ENCODE measurements around the gene PGBD2.

The PGBD2 gene

GRCh38 chr1:248894837-248895236 is 11.2 kb upstream of the PGBD2 start:
- Histone ChIP-seq H3K9me3 (ENCODE audit: low read length) (no peaks in the 10 kb centered on the region), H3K27me3 (ENCODE audit: insufficient read depth, low read length) (no peaks in the 10 kb centered on the region), H3K4me3 (ENCODE audit: low read length) (no peak overlapping the region), H3K4me1 (ENCODE audit: insufficient read depth, low read length) (no peaks in the 10 kb centered on the region), H2AFZ (ENCODE audit: low read depth, low read length) (no peak overlapping the region), H3K36me3 (ENCODE audit: insufficient read depth, low read length) (no peaks in the 10 kb centered on the region)

GRCh38 chr1:248897412-248898337 is 8.4 kb upstream of the PGBD2 start:
- no peaks in the 10 kb centered on the region for H3K36me3 ChIP-seq (ENCODE audit: insufficient read depth, low read length)
- H3K4me1 ChIP-seq (ENCODE audit: insufficient read depth, low read length): no peaks in the 10 kb centered on the region
- no peaks in the 10 kb centered on the region for H3K27me3 ChIP-seq (ENCODE audit: insufficient read depth, low read length)
- H2AFZ ChIP-seq (ENCODE audit: low read depth, low read length): no peak overlapping the region
- H3K9me3 ChIP-seq (ENCODE audit: low read length): no peaks in the 10 kb centered on the region
- no peak overlapping the region for H3K4me3 ChIP-seq (ENCODE audit: low read length)

GRCh38 chr1:248900637-248901036 is 5.4 kb upstream of the PGBD2 start:
- H3K27me3 ChIP-seq (ENCODE audit: insufficient read depth, low read length): no peaks in the 10 kb centered on the region
- H3K4me3 ChIP-seq (ENCODE audit: low read length): no peak overlapping the region
- no peaks in the 10 kb centered on the region for H3K36me3 ChIP-seq (ENCODE audit: insufficient read depth, low read length)
- peaks cover 6% of the 10 kb centered on the region for H3K4me1 ChIP-seq (ENCODE audit: insufficient read depth, low read length)
- no peak overlapping the region for H2AFZ ChIP-seq (ENCODE audit: low read depth, low read length)
- H3K9me3 ChIP-seq (ENCODE audit: low read length): no peaks in the 10 kb centered on the region

- no peak overlapping the region for H2AFZ ChIP-seq (ENCODE audit: low read depth, low read length)
- no peak overlapping the region for H3K4me3 ChIP-seq (ENCODE audit: low read length)
- H3K9me3 ChIP-seq (ENCODE audit: low read length): no peaks in the 10 kb centered on the region
- peaks cover 7% of the 10 kb centered on the region for H3K4me1 ChIP-seq (ENCODE audit: insufficient read depth, low read length)
- H3K27me3 ChIP-seq (ENCODE audit: insufficient read depth, low read length): no peaks in the 10 kb centered on the region
- no peaks in the 10 kb centered on the region for H3K36me3 ChIP-seq (ENCODE audit: insufficient read depth, low read length)
Observed at GRCh38 chr1:248901578-248901977, 4.5 kb upstream of the PGBD2 start.

GRCh38 chr1:248904437-248905216 is 1.4 kb upstream of the PGBD2 start:
- H3K9me3 ChIP-seq (ENCODE audit: low read length): no peaks in the 10 kb centered on the region
- H3K4me3 ChIP-seq (ENCODE audit: low read length): no peak overlapping the region
- no peaks in the 10 kb centered on the region for H3K36me3 ChIP-seq (ENCODE audit: insufficient read depth, low read length)
- H2AFZ ChIP-seq (ENCODE audit: low read depth, low read length): peak overlapping the region; percentile 21
- peaks cover 14% of the 10 kb centered on the region for H3K4me1 ChIP-seq (ENCODE audit: insufficient read depth, low read length)
- no peaks in the 10 kb centered on the region for H3K27me3 ChIP-seq (ENCODE audit: insufficient read depth, low read length)

GRCh38 chr1:248905662-248906008 is 400 bp upstream of the PGBD2 start:
- H3K4me3 ChIP-seq (ENCODE audit: low read length): peak overlapping the region; percentile 56
- no peaks in the 10 kb centered on the region for H3K27me3 ChIP-seq (ENCODE audit: insufficient read depth, low read length)
- peak overlapping the region; percentile 21 for H2AFZ ChIP-seq (ENCODE audit: low read depth, low read length)
- H3K36me3 ChIP-seq (ENCODE audit: insufficient read depth, low read length): no peaks in the 10 kb centered on the region
- peaks cover 14% of the 10 kb centered on the region for H3K4me1 ChIP-seq (ENCODE audit: insufficient read depth, low read length)
- no peaks in the 10 kb centered on the region for H3K9me3 ChIP-seq (ENCODE audit: low read length)

GRCh38 chr1:248906753-248907661 is 972 bp downstream of the PGBD2 start:
- H2AFZ ChIP-seq (ENCODE audit: low read depth, low read length): no peak overlapping the region
- peak overlapping the region; percentile 89 for H3K4me3 ChIP-seq (ENCODE audit: low read length)
- peaks cover 14% of the 10 kb centered on the region for H3K4me1 ChIP-seq (ENCODE audit: insufficient read depth, low read length)
- H3K36me3 ChIP-seq (ENCODE audit: insufficient read depth, low read length): no peaks in the 10 kb centered on the region
- no peaks in the 10 kb centered on the region for H3K27me3 ChIP-seq (ENCODE audit: insufficient read depth, low read length)
- no peaks in the 10 kb centered on the region for H3K9me3 ChIP-seq (ENCODE audit: low read length)

- Histone ChIP-seq H3K36me3 (ENCODE audit: insufficient read depth, low read length) (peaks cover 24% of the 10 kb centered on the region), H3K27me3 (ENCODE audit: insufficient read depth, low read length) (no peaks in the 10 kb centered on the region), H2AFZ (ENCODE audit: low read depth, low read length) (no peak overlapping the region), H3K4me3 (ENCODE audit: low read length) (no peak overlapping the region), H3K9me3 (ENCODE audit: low read length) (no peaks in the 10 kb centered on the region), H3K4me1 (ENCODE audit: insufficient read depth, low read length) (peaks cover 7% of the 10 kb centered on the region)
Observed at GRCh38 chr1:248910761-248911160, 4.7 kb downstream of the PGBD2 start.

- no peaks in the 10 kb centered on the region for H3K4me1 ChIP-seq (ENCODE audit: insufficient read depth, low read length)
- peaks cover 2% of the 10 kb centered on the region for H3K9me3 ChIP-seq (ENCODE audit: low read length)
- no peak overlapping the region for H3K4me3 ChIP-seq (ENCODE audit: low read length)
- no peaks in the 10 kb centered on the region for H3K27me3 ChIP-seq (ENCODE audit: insufficient read depth, low read length)
- peaks cover 52% of the 10 kb centered on the region for H3K36me3 ChIP-seq (ENCODE audit: insufficient read depth, low read length)
- no peak overlapping the region for H2AFZ ChIP-seq (ENCODE audit: low read depth, low read length)
Observed at GRCh38 chr1:248913933-248914332, 7.9 kb downstream of the PGBD2 start.

- peaks cover 2% of the 10 kb centered on the region for H3K9me3 ChIP-seq (ENCODE audit: low read length)
- no peaks in the 10 kb centered on the region for H3K27me3 ChIP-seq (ENCODE audit: insufficient read depth, low read length)
- no peaks in the 10 kb centered on the region for H3K4me1 ChIP-seq (ENCODE audit: insufficient read depth, low read length)
- no peak overlapping the region for H2AFZ ChIP-seq (ENCODE audit: low read depth, low read length)
- H3K4me3 ChIP-seq (ENCODE audit: low read length): no peak overlapping the region
- H3K36me3 ChIP-seq (ENCODE audit: insufficient read depth, low read length): peaks cover 55% of the 10 kb centered on the region
Observed at GRCh38 chr1:248914796-248915381, 8.9 kb downstream of the PGBD2 start.

GRCh38 chr1:248918131-248918530 is 12.1 kb downstream of the PGBD2 start:
- Histone ChIP-seq H3K36me3 (ENCODE audit: insufficient read depth, low read length) (peaks cover 55% of the 10 kb centered on the region), H3K9me3 (ENCODE audit: low read length) (peaks cover 2% of the 10 kb centered on the region), H3K27me3 (ENCODE audit: insufficient read depth, low read length) (no peaks in the 10 kb centered on the region), H2AFZ (ENCODE audit: low read depth, low read length) (no peak overlapping the region), H3K4me3 (ENCODE audit: low read length) (no peak overlapping the region), H3K4me1 (ENCODE audit: insufficient read depth, low read length) (no peaks in the 10 kb centered on the region)
